Right renal cortex interstitium (tissue), 3 donors: ENCODE data around the gene GAS2. TPM values are rescaled to one million over a fixed set of nuclear protein-coding genes. Genes with fewer than 3 reads are reported as not detected.
A peak's percentile ranks its signal among the peaks of the same experiment; 100 is the strongest.

Experiments used
- DNase-seq, 3 donors: peaks; one replicate each; pipeline ENCODE4 v3.0.0-alpha.2; 2013; ENCODE audit warnings: low read depth in 3 of 3, low spot score in 2 of 3
- polyA plus RNA-seq, 3 donors: library from polyadenylated mRNA; unstranded; fragments of 120-200 nt; gene quantifications; one replicate each; pipeline ENCODE4 v1.2.1, GENCODE V29; 2013; ENCODE audit not compliant: insufficient read length in 3 of 3

Gene GAS2
- polyA plus RNA-seq, 3 donors: 10.6 to 12.7 (median 10.8) TPM

DNA sequence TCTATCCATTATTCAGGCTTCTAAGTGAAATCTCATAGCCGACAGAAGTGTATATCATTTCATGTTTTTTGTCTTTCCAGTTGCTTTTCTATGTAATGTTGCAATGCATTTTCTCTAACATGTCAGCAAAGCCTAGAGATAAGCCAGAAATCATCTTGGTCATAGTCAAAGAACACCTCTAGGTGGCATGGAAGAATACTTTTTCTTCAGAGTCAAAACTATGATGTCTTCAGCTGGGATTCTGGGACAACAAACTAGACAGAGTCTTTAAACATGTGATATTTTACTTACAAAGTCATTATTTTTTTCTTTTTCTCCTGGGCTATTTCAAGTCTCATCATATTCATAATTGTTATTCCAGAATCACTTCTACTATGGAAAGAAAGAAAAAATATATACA lies 4.4 kb downstream of the GAS2 start:
- DNase-seq: no peak

DNA sequence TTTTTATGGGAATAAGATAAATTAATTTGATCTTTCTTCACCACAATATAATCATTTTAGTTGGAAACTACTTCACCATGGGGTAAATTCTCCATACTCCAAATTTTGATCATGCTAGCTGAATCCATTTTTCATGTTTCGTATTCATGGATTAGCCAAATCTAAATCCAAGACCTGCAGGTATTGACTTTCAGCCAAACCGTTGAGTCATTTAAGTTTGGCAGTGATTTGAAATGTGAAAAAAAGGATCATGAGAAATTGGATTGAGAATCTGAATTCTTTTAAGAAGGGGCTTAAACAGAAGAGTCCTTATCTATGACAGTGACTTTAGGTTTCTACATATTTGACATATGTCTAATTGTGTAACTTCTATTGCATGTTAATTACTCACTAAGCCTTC lies 5.3 kb downstream of the GAS2 start:
- no peak for DNase-seq

DNA sequence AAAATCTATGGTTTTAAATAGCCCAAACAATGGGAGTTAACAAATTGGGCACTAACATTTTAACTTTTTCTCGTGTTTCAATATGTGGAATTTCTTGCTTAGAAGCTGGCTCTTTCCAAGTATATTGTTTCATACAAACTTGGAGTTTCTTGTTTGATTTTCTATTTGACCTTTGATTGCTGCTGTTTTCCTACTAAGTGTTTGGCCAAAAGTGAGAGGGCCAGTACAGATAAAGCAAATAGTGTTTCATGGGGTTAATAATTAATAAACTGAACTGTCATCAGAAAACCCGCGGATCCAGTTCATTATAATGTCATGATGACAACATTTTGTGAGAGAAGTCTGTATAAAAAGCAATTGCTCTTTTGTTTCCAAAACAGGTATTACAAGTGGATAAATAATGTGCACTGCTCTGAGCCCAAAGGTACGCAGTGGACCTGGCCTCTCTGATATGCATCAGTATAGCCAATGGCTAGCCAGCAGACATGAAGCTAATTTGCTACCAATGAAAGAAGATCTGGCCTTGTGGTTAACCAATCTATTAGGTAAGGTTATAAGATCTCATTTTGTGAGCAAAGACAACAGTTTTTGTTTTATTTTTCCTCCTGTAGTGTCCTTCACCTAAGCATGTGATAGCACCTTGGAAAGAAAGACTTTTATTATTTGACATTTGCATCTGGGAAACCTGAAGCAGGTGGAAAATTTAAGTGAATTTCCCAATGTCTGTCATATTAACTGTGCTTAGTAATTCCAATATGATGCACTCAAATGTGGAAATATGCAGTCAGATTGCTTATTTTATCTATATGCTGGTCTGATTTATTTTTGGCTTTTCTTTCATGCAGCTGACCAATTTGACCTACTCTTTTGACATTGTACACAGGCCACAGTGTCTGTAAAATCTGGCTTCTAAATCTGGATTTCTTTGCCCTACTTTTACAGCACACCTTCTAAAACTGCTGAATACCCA lies 8.3 kb downstream of the GAS2 start:
- no peak for DNase-seq

DNA sequence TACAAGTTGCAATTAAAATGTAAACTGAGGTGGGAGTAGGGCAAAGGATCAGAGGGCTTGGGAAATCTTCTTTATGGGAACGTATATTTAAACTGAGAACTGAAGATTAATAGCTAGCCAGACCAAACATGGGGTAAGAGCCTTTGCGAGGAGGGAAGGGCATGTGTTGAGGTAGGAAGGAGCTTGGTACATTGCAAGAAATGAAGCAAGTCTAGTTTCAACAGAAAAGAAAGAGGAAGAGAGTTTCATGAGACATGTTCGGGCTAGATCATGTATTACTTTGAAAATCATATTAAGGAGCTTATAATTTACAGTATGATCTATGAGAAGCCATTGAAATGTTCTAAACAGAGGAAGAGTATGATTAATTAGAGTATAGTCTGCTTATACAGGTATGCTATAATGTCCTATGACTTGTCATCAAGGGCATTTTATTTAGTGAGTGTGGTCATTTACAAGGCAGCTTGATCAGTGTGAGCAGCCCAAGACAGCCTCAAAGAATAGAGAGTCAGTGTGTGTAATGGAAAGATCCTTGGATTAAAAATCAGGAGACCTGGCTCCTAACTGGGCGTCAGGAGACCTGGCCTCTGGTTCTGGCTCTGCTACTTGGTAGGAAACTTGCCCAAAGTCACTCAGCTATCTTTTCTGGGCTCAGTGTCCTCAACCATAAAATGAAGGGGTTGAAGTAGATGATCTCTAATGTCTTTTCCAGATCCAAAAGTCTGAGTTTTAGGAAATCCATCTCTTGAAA lies 10.9 kb downstream of the GAS2 start:
- no peak for DNase-seq

DNA sequence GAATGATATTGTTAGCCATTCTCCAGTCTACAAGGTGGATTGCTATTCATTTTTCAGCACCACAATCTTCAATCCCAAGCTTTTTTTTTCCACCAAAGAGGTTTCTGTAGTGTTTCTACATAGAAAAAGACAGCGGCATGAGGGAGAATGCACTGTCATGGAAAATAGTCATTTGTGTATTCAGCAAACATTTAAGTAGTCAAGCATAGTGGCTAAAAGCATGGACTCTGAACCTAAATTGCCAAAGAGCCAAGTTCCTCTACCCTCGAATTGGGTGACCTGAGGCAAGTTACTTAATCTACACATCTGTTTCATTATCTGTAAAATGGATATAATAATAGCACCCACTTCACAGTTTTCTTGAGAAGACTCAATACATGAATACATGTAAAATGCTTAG lies 14.2 kb downstream of the GAS2 start:
- DNase-seq: no peak

DNA sequence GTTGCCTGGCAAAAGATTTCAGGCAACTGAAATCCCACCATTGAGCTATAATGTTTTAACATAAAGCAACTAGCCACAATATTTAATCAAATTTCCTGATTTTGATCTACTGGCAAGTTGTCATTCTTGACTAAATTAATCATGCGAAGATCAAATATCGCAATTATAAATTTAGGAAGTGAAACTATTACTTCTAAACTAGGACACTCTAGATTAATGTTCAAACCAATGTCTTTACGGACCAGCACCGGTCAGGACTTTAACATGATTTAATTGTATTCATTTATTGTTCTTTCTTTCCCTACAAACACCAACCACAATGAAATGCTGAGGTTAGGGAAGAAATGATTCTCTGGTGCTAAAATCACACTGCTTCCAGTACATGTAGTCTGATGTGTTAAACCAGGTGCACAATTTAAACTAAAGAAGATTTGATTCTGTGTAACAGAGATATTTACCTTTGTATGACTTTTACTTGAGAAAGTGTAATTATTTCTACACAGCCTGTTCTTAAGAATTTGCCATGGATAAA lies 14.9 kb downstream of the GAS2 start:
- DNase-seq: no peak

DNA sequence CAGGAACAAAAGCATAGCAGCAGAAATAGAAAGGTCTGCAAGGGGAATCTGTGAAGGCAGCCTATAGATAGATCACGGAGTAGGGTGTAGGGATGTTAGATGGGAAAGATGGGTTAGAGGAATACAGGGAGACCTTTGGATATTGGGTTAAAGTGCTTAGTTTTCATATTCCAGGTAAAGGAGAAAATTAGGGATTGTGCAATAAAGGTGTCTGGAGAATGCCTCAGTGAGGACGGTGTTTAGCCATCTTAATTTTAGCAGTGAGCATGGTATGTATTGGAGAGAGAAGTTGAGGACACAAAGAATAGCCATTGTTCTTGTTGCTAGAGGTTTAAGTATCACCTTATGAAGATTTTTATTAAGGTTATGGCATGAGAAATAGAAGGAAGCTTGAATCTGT lies 17.7 kb downstream of the GAS2 start:
- DNase-seq: no peak

DNA sequence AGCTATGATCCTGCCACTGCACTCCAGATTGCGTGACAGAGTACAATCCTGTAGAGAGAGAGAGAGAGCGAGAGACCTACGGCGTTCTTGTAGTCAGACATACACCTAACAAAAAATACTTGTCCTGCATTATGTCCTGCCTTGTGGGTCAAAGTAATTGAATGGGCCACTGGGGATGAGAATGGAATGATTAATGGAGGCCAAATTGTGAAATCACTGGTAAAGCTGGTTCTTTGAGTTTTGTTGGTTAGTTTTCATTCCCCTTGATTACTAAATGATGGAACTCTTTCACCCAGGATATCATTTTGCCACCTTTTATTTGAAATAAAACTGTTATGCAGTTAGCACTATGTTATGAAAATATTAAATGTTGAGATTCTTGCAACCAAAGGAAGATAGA lies 18.7 kb downstream of the GAS2 start:
- DNase-seq: no peak

DNA sequence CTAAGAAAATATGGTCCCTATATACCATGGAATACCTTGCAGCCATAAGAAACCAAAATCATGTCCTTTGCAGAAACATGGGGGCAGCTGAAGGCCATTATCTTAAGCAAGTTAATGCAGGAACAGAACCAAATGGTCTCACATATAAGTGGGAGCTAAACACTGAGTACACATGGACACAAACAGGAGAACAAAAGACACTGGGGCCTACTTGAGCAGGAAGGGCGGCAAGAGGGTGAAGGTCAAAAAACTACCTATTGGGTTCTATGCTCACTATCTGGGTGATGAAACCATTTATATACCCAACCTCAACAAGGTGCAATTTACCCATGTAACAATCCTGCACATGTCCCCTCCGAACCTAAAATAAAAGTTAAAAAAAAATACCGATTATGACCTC lies 22.5 kb downstream of the GAS2 start:
- no peak for DNase-seq

DNA sequence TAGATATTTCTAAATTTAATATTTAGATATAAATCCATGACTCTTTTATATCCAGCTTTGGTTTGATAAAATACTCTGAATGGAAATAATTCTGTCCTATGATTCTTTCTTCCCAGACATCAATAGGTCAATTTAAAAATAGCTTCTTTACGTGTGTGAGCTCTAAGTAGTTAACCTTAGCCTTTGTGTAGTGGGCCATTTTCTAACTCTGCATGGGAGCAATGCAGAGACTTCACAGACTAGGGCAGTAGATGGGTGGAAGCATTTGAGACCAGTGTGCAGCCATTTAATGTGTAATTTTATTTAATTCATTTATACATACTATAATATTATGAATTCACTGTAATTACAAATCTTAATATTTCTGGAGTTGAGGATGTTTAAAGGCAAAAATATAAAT lies 23.8 kb downstream of the GAS2 start:
- DNase-seq: no peak

DNA sequence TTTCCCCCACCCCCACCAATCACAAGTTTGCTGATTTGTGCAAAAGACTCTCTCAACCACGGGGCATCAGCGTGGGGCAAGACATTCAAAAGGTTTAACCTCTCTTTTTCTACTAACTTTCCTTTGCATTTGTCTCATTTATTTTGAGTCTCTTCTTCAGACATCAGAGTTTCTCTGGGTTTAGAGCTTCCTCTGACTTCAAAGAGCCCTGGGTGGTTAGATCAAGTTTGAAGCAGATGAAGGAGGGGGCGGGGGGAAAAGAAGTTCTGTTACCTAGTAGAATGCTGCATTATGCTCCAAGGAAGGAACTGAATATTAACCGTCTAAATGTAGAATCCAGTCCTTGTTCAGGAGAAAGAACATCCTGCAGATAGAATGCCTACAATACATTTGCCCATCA lies 24.5 kb downstream of the GAS2 start:
- no peak for DNase-seq

DNA sequence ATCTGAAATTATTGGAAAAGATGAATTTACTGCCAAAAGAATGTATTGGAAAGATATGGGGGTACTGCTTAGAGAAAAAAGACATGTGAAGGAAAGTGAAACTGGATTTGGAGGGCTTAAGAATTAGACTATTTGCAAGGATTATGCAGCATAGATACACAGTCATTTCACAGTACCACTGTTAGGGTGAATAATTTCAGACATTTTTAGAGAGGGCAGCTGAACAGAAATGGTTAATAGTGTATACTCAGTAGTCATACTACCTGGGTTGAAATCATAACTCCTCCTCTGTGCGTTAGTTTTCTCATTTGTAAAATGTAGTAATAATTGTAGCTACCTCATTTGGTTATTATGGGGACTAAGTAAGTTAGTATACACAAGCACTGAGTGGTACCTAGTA lies 33.0 kb downstream of the GAS2 start:
- DNase-seq: no peak

DNA sequence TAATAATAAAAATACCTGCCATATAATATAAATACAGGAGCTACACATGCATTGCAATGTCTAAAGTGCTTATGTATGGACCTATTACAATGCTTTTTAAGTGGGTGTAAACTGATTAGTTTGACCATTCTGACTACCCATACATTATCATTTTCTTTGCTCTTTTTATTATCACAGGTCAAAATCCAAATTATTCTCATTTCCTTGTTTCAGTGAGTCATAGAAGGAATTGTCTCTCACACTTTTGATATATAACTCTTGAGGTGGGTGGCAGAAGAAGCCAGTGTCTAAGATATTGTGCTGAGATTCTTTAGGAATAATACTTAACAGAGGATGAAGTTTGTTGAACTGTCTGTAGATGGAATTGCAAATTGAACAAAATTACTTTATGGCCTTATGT lies 35.6 kb downstream of the GAS2 start:
- DNase-seq: no peak

DNA sequence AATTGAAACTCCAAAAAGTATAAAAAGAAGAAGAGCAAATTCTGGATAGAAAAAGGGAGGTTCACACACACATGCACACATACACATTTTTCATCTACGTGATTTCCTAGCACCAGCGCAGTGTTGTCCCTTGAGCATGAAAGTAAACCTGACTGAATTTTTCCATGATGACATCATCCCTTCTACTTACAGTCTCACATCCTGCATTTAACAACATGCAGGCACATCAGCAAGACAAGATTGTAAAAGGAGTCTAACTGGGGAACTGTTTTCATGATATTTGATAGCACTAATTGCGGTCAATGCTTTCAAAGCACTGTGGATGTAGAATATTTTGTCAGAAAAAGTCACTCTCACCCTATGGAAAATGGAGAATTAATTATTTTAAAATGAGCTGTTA lies 36.6 kb downstream of the GAS2 start:
- DNase-seq: peak; percentile 51 to 74 (median 60)

DNA sequence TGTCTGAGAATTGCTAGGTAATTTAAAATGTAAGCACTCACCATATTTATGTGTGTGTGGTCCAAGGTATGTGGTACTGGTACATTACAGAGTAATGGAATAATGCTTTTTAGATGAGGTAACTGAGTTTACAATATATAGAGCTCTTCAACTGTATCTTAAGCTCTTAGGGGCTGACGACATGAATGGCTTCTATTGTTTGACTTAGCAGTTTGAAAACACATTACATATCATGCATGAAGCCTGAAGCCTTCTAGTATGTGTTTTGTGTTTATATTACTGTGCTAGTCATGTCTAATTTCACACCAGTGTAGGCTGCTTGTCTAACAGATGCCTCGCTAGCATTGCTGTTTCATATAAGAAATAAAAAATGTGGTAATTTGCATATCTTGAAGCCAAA lies 37.2 kb downstream of the GAS2 start:
- DNase-seq: peak in 1 of 3 donors; percentile 12

DNA sequence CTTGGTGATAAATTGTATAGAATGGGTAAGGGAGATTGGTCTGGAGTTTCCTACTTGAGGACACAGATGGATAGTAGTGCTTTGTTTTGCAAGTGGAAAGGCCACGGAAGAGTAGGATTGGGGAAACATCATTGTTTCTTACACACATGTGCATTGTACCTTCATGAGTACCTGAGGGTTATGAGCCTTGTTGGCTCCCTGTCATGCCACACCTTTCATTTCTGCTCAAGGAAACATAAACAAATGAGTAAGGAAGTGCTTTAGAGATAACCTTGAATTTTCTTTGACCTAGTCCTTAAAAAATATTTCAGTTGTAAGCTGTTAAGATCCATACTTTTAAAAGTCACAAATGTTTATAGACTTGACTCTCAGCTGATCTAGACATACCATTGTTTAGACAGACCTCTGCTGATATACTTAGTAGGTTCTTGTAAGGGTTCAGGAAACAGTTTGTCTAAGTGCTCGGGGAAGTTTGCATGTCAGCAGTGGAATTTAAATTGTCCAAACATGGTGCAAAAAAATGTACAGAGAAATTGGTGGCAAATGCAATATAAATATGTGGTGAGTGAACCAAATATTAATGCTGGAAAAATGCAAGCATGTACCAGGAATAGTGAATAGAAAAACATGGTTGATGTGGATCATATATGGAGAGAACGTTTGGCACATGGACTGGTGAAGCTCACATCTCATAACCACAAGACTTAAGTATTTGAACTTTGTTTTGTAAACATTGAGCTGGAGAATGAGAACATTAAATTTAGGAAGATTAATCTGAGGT lies 40.9 kb downstream of the GAS2 start:
- no peak for DNase-seq

DNA sequence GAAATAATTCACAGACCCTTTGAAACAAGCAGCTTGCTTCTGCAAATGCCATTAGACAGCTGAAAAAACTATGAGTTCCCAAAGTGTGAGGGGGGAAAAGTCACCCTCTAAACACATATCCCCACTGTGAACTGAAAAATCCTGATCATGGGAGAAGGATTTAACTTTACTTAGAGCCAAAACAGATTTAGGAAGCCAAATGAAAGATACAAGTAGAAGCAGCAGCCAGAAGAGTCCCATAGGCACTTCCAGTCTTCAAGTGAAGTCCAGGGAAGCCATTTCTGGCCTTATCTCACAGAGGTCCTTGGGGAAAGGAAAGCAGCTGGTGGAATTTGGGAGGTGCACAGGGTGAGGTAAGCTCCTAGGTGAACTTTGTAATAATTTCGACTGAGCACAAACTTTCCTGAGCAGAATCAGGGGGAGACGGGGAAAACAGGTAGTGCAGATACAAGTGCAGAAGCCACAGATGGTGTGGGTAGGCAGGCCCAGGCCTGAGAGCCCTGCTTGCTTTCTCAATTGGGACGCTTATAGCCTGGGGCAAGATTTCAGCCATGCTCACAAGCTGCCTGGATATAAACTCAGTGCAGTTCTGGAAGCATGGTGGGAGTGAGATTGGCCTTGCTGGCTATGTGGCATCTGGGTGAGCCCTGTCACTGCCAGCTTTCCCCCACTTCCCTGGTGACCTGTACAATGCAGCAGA lies 44.8 kb downstream of the GAS2 start:
- DNase-seq: no peak

DNA sequence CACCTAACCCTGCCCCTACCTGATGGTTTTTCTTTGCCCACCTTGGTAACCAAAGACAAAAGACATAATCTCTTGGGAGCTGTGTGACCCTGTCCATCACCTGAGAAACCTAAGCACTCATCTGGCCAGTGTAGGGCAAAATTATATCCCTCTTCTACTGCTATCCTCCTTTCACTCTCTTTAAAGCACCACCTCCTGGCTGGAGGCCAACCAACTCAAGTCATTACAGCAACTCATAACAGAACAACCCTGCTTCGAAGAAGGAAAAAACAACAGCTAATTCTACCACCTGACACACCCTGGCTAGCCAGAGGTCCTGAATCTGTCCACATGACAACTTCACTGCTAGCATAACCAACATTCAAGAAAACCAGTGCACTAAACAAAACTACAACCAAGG lies 45.5 kb downstream of the GAS2 start:
- no peak for DNase-seq

DNA sequence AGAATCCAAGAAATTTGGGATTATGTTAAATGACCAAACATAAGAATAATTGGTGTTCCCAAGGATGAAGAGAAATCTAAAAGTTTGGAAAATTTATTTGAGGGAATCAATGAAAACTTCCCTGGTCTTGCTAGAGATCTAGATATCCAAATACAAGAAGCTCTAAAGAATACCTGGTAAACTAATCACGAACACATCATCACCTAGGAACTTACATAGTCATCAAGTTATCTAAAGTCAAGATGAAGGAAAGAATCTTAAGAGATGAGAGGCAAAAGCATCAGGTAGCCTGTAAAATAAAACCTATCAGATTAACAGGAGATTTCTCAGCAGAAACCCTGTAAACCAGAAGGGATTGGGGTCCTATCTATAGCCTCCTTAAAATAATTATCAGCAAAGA lies 46.9 kb downstream of the GAS2 start:
- no peak for DNase-seq

DNA sequence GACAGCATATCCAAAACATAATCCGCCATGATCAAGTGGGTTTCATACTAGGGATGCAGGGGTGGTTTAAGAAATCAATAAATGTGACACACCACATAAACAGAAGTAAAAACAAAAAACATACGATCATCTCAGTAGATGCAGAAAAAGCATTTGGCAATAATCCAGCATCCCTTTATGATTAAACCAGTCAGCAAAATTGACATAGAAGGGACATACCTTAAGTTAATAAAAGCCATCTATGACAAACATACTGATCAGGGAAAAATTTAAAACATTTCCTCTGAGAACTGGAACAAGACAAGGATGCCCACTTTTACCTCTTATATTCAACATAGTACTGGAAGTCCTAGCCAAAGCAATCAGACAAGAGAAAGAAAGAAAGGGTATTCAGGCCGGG lies 49.6 kb downstream of the GAS2 start:
- no peak for DNase-seq
